ENCODE measurements around the gene NOP16.

Gene NOP16

GRCh38 chr5:176360894-176361436 is 27.4 kb downstream of the NOP16 start:
- no peak for DNase-seq (ENCODE audit: low read depth in 2 of 2)

- no peak for DNase-seq (ENCODE audit: low read depth in 2 of 2)
Observed at GRCh38 chr5:176359658-176360057, 28.7 kb downstream of the NOP16 start.

- no peak for DNase-seq (ENCODE audit: low read depth in 2 of 2)
Observed at GRCh38 chr5:176356179-176356566, 32.2 kb downstream of the NOP16 start.

GRCh38 chr5:176355400-176356178 is 32.8 kb downstream of the NOP16 start:
- DNase-seq (ENCODE audit: low read depth in 2 of 2), result no peak

GRCh38 chr5:176353533-176353932 is 34.9 kb downstream of the NOP16 start:
- no peak for DNase-seq (ENCODE audit: low read depth in 2 of 2)

GRCh38 chr5:176352116-176352878 is 36.1 kb downstream of the NOP16 start:
- no peak for DNase-seq (ENCODE audit: low read depth in 2 of 2)

- DNase-seq (ENCODE audit: low read depth in 2 of 2), result no peak
Observed at GRCh38 chr5:176350416-176350815, 38.0 kb downstream of the NOP16 start.

GRCh38 chr5:176342766-176343458 is 45.5 kb downstream of the NOP16 start:
- DNase-seq (ENCODE audit: low read depth in 2 of 2), result no peak

- no peak for DNase-seq (ENCODE audit: low read depth in 2 of 2)
Observed at GRCh38 chr5:176342158-176342483, 46.3 kb downstream of the NOP16 start.

GRCh38 chr5:176341325-176342157 is 46.9 kb downstream of the NOP16 start:
- DNase-seq (ENCODE audit: low read depth in 2 of 2), result no peak

- DNase-seq (ENCODE audit: low read depth in 2 of 2), result no peak
Observed at GRCh38 chr5:176339304-176339703, 49.1 kb downstream of the NOP16 start.

GRCh38 chr5:176337913-176338312 is 50.5 kb downstream of the NOP16 start:
- no peak for DNase-seq (ENCODE audit: low read depth in 2 of 2)

- DNase-seq (ENCODE audit: low read depth in 2 of 2), result no peak
Observed at GRCh38 chr5:176334031-176334770, 54.2 kb downstream of the NOP16 start.
